ENCODE results near the gene CKB.

DNA sequence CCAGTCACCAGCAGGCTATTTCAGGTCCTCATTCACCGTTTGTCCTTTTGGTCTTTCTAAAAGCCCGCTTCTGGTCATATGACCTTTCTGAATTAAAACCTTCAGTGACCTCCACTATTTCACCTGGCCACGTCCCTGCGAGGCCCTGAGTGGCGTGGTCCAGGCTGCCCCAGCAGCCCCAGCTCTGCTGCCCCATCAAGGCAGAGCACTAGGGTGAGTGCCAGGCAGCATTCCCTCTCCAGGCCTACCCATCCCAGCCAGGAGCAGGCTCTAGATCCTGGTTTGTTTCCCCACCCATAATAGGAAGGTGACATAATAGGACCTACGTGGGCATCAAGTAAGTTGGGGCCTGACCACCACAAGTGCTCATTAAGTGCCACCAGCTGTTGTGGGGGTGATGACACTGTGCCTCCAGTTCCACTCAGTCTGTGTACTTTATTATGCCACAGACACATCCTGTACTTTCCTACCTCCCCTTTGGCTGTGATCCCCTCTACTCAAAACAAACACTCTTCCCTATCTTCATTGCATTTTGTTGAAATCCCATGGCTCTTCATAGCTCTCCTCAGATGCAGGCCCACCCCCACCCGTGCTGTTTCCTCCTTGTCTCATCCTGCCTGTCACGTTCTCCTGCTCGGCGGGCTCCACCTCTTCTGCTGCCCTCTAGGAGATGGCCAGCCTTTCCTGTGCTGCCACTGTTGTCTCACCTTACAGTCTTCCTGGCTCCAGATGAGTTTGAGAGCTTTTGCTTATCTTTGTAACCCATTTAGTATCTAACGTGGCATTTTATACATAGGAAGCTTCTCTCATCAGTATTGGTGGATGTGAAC, 21.4 kb downstream of the CKB start:
- TF ChIP-seq, protein P1, sequence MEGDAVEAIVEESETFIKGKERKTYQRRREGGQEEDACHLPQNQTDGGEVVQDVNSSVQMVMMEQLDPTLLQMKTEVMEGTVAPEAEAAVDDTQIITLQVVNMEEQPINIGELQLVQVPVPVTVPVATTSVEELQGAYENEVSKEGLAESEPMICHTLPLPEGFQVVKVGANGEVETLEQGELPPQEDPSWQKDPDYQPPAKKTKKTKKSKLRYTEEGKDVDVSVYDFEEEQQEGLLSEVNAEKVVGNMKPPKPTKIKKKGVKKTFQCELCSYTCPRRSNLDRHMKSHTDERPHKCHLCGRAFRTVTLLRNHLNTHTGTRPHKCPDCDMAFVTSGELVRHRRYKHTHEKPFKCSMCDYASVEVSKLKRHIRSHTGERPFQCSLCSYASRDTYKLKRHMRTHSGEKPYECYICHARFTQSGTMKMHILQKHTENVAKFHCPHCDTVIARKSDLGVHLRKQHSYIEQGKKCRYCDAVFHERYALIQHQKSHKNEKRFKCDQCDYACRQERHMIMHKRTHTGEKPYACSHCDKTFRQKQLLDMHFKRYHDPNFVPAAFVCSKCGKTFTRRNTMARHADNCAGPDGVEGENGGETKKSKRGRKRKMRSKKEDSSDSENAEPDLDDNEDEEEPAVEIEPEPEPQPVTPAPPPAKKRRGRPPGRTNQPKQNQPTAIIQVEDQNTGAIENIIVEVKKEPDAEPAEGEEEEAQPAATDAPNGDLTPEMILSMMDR (IDR thresholded peaks at IDR 0.05), result no peak
- no peak for TF ChIP-seq EZH2 (IDR thresholded peaks at IDR 0.05; ENCODE audit: borderline replicate concordance, insufficient read depth, low read depth, low read length, poor library complexity, severe bottlenecking)
